SK-N-SH (cell line): ENCODE data around the gene KLRC2.

Experiments
- CTCF ChIP-seq: fragments of 200-600 bp; sonication (generic); IDR thresholded peaks from 2 replicates; pipeline ENCODE4 v1.6.1; 2017; ENCODE audit warnings: antibody characterized with exemption, mild to moderate bottlenecking, moderate library complexity
- NFIC ChIP-seq: IDR thresholded peaks from 2 replicates; pipeline ENCODE4 v1.4.0; 2012; ENCODE audit warnings: borderline replicate concordance
- POLR2AphosphoS5 ChIP-seq: IDR thresholded peaks from 2 replicates; pipeline ENCODE4 v1.6.1; 2012; ENCODE audit warnings: low read depth, low read length
- RAD21 ChIP-seq: IDR thresholded peaks from 2 replicates; pipeline ENCODE4 v1.6.1; 2012; ENCODE audit warnings: mild to moderate bottlenecking, low read length
- USF1 ChIP-seq: IDR thresholded peaks from 2 replicates; pipeline ENCODE4 v1.4.0; 2012; ENCODE audit warnings: low read depth, borderline replicate concordance
- YY1 ChIP-seq: IDR thresholded peaks from 2 replicates; pipeline ENCODE4 v1.4.0; 2012; ENCODE audit warnings: low read depth, mild to moderate bottlenecking

GRCh38 chr12:10408842-10409241, 27.0 kb downstream of the KLRC2 start:
- TF ChIP-seq NFIC: no peak
- TF ChIP-seq USF1: no peak
- no peak for TF ChIP-seq POLR2AphosphoS5
- TF ChIP-seq CTCF: no peak
- TF ChIP-seq YY1: no peak
- TF ChIP-seq RAD21: no peak
